GM18517 (cell line): Measurements from ENCODE around the gene FAM3A.
A peak's percentile ranks its signal among the peaks of the same experiment; 100 is the strongest.
"Not testable (repeated sequence)": the region's sequence is repeated elsewhere in the genome, so short reads cannot be mapped to it uniquely, and the experiment has no call there.

ENCODE experiments used
- ATAC-seq: cut with Tn5 transposase; IDR thresholded peaks from one replicate; pipeline ENCODE4 v1.9.1; 2021; ENCODE audit warnings: mild to moderate bottlenecking, moderate library complexity; ENCODE audit not compliant: unreplicated experiment

The FAM3A gene

GRCh38 chrX:154506483-154507332 lies 9.3 kb downstream of the FAM3A start:
- ATAC-seq = no peak

- ATAC-seq = no peak
Observed at GRCh38 chrX:154505734-154506133, 10.3 kb downstream of the FAM3A start.

- ATAC-seq = no peak
Observed at GRCh38 chrX:154502989-154503388, 13.0 kb downstream of the FAM3A start.

GRCh38 chrX:154502098-154502497 lies 13.9 kb downstream of the FAM3A start:
- ATAC-seq = no peak

- ATAC-seq = not testable (repeated sequence)
Observed at GRCh38 chrX:154501423-154501822, 14.6 kb downstream of the FAM3A start.

GRCh38 chrX:154496591-154497137 lies 19.4 kb downstream of the FAM3A start:
- ATAC-seq = not testable (repeated sequence)

- no peak for ATAC-seq
Observed at GRCh38 chrX:154495472-154495922, 20.5 kb downstream of the FAM3A start.

GRCh38 chrX:154494715-154495114 lies 21.3 kb downstream of the FAM3A start:
- ATAC-seq = no peak

- ATAC-seq = peak; percentile 79
Observed at GRCh38 chrX:154490414-154491083, 25.5 kb downstream of the FAM3A start, which contains the start of gene SLC10A3. Gene SLC10A3 (minus strand): TSS chrX:154490629. CDS start chrX:154488940, 1,689 bp downstream.

- peak; percentile 11 for ATAC-seq
Observed at GRCh38 chrX:154490021-154490413, 26.0 kb downstream of the FAM3A start.

- ATAC-seq = no peak
Observed at GRCh38 chrX:154489182-154489581, 26.9 kb downstream of the FAM3A start.

GRCh38 chrX:154488336-154489075 lies 27.5 kb downstream of the FAM3A start:
- no peak for ATAC-seq

- ATAC-seq = no peak
Observed at GRCh38 chrX:154487518-154488290, 28.3 kb downstream of the FAM3A start.

- no peak for ATAC-seq
Observed at GRCh38 chrX:154486396-154487207, 29.4 kb downstream of the FAM3A start, which contains the start of gene UBL4A. Gene UBL4A (minus strand): TSS chrX:154486615. CDS start chrX:154486584, 31 bp downstream.

GRCh38 chrX:154486052-154486395 lies 30.0 kb downstream of the FAM3A start:
- ATAC-seq = no peak

- no peak for ATAC-seq
Observed at GRCh38 chrX:154485150-154486051, 30.6 kb downstream of the FAM3A start.

GRCh38 chrX:154484255-154485149 lies 31.5 kb downstream of the FAM3A start:
- no peak for ATAC-seq
